ENCODE measurements around the gene HDAC11. TPM values are rescaled to one million over a fixed set of nuclear protein-coding genes. Genes with fewer than 3 reads are reported as not detected.

HDAC11 gene
- total RNA-seq, 1 donor from 2014 or later: 0.96 TPM

DNA sequence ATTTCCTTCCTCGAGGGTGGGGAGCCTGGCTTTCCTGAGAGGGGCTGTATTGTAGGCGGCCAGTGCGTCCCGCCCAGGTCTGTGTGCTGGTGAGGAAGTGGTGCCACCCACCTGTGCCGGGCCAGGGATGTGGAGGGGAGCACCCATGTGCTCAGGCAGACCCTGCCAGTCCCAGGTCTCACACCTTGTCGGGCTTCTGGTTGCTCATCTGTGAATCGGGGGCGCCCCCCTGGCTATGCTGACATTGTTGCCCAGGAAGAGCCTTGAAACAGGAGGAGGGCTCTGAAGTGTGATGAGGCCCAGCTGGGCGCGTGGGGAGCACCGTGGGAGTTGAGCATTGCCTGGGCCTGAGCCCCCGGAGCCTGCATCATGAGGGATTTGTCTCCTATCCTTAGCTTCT, 73.6 kb downstream of the HDAC11 start:
- intact Hi-C loops (cut with micrococcal nuclease): no loop called here

DNA sequence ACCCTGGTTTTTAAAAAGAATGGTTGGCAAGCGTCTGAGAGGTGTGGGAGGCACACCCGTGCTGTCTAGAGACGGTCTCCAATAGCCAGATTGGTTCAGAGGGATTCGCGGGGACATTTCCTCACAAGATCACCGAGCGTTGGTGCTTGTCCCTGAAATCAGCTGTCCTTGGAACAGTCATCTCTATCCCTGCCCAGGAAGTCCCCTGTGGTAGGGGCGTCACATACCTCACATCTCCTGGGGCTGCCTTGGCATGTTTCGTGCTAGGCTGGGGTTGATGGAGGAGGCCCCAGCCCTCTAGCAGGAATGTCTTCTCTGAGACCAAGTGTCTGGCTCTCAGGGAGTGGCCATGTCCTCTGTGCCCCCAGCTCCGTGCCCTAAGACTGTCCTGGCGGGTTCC, 75.6 kb downstream of the HDAC11 start:
- intact Hi-C loops (cut with micrococcal nuclease): no loop called here

Other genes starting within 250 kb of the HDAC11 start
- 160 and 161 TPM in 2 replicates for gene NUP210, start 60.0 kb upstream of the HDAC11 start, total RNA-seq
- gene FBLN2, start 68.8 kb downstream of the HDAC11 start, total RNA-seq: not detected in 2 replicates

All from T-helper 1 cell treated with Interleukin-12 subunit alpha and Interleukin-12 subunit beta and Interleukin-4 antibody, amounts not matched to agents 30 ng/mL and 1 ng/mL, for 36 hours (primary cell).